ENCODE measurements around the gene ZNF385A.

The ZNF385A gene

GRCh38 chr12:54413284-54414190 is 29.0 kb upstream of the ZNF385A start:
- peaks cover 6% of the 10 kb centered on the region for H3K79me1 ChIP-seq (ENCODE audit: low read length)
- peaks cover 9 to 17% of the 10 kb centered on the region in 2 experiments for H3K4me1 ChIP-seq (ENCODE audit: control insufficient read depth in 1 of 2, insufficient read depth in 2 of 2, low read length in 2 of 2)
- H4K8ac ChIP-seq (ENCODE audit: low read depth, low read length), result no peak overlapping the region
- no peak overlapping the region for H3K14ac ChIP-seq (ENCODE audit: low read length)
- H4K12ac ChIP-seq (ENCODE audit: low read depth, low read length), result no peak overlapping the region
- no peak overlapping the region for H2BK120ac ChIP-seq (ENCODE audit: insufficient read depth, low read length, poor library complexity)
- no peaks in the 10 kb centered on the region for H3K27me3 ChIP-seq (ENCODE audit: insufficient read depth, low read length)
- no peak for DNase-seq
- H2AK5ac ChIP-seq (ENCODE audit: low read length), result no peak overlapping the region
- H2AFZ ChIP-seq (ENCODE audit: insufficient read depth, low read length, poor library complexity), result no peak overlapping the region
- H3K27ac ChIP-seq (ENCODE audit: low read depth, low read length), result no peak overlapping the region
- no peak overlapping the region for H3K4ac ChIP-seq (ENCODE audit: low read depth, low read length)
- H4K91ac ChIP-seq (ENCODE audit: low read depth, low read length), result no peak overlapping the region
- H3K36me3 ChIP-seq (ENCODE audit: control insufficient read depth in 1 of 2, insufficient read depth in 2 of 2, low read length in 2 of 2), result peaks cover 19 to 21% of the 10 kb centered on the region in 2 experiments
- no peak overlapping the region for H3K9ac ChIP-seq (ENCODE audit: low read length)
- peak overlapping the region; percentile 0 for H3K18ac ChIP-seq (ENCODE audit: low read length)
- H3K4me2 ChIP-seq (ENCODE audit: low read length), result no peak overlapping the region
- H3K79me2 ChIP-seq (ENCODE audit: control insufficient read depth, insufficient read depth, low read length, poor library complexity), result peaks cover 6% of the 10 kb centered on the region
- no peak overlapping the region for H2BK12ac ChIP-seq (ENCODE audit: low read length)
- H3K4me3 ChIP-seq (ENCODE audit: low read depth, low read length), result no peak overlapping the region
- H3K9me3 ChIP-seq (ENCODE audit: insufficient read depth, low read depth, low read length), result peaks cover 2% of the 10 kb centered on the region
- H3K23ac ChIP-seq (ENCODE audit: low read length), result no peak overlapping the region
- H2BK5ac ChIP-seq (ENCODE audit: low read depth, low read length, poor library complexity), result no peak overlapping the region
- no CpG with 5 or more reads among the region's 9 CpGs for WGBS (ENCODE audit: extremely low coverage, insufficient coverage, insufficient read length)

- Histone ChIP-seq H3K4me3 (ENCODE audit: low read depth, low read length) (peak overlapping the region; percentile 20), H4K12ac (ENCODE audit: low read depth, low read length) (no peak overlapping the region), H3K4me1 (ENCODE audit: control insufficient read depth in 1 of 2, insufficient read depth in 2 of 2, low read length in 2 of 2) (peaks cover 8 to 17% of the 10 kb centered on the region in 2 experiments), H3K4me2 (ENCODE audit: low read length) (no peak overlapping the region), H3K27ac (ENCODE audit: low read depth, low read length) (no peak overlapping the region), H3K9ac (ENCODE audit: low read length) (no peak overlapping the region), H2AFZ (ENCODE audit: insufficient read depth, low read length, poor library complexity) (no peak overlapping the region), H3K4ac (ENCODE audit: low read depth, low read length) (no peak overlapping the region), H3K79me1 (ENCODE audit: low read length) (no peaks in the 10 kb centered on the region), H2BK5ac (ENCODE audit: low read depth, low read length, poor library complexity) (no peak overlapping the region), H2AK5ac (ENCODE audit: low read length) (no peak overlapping the region), H3K36me3 (ENCODE audit: control insufficient read depth in 1 of 2, insufficient read depth in 2 of 2, low read length in 2 of 2) (peaks cover 24 to 26% of the 10 kb centered on the region in 2 experiments), H2BK12ac (ENCODE audit: low read length) (no peak overlapping the region), H4K8ac (ENCODE audit: low read depth, low read length) (no peak overlapping the region), H3K18ac (ENCODE audit: low read length) (no peak overlapping the region), H3K27me3 (ENCODE audit: insufficient read depth, low read length) (no peaks in the 10 kb centered on the region), H2BK120ac (ENCODE audit: insufficient read depth, low read length, poor library complexity) (no peak overlapping the region), H3K23ac (ENCODE audit: low read length) (no peak overlapping the region), H4K91ac (ENCODE audit: low read depth, low read length) (no peak overlapping the region), H3K79me2 (ENCODE audit: control insufficient read depth, insufficient read depth, low read length, poor library complexity) (peaks cover 2% of the 10 kb centered on the region), H3K9me3 (ENCODE audit: insufficient read depth, low read depth, low read length) (peaks cover 4% of the 10 kb centered on the region), H3K14ac (ENCODE audit: low read length) (no peak overlapping the region)
- DNase-seq, result no peak
- WGBS (ENCODE audit: extremely low coverage, insufficient coverage, insufficient read length), result no CpG with 5 or more reads among the region's 3 CpGs
These were observed 28.3 kb upstream of the ZNF385A start for GRCh38 chr12:54412786-54413185.

GRCh38 chr12:54412348-54412747 is 27.8 kb upstream of the ZNF385A start:
- DNase-seq, result no peak
- H3K18ac ChIP-seq (ENCODE audit: low read length), result no peak overlapping the region
- H3K27ac ChIP-seq (ENCODE audit: low read depth, low read length), result no peak overlapping the region
- no peak overlapping the region for H2AFZ ChIP-seq (ENCODE audit: insufficient read depth, low read length, poor library complexity)
- no peak overlapping the region for H2BK5ac ChIP-seq (ENCODE audit: low read depth, low read length, poor library complexity)
- no peak overlapping the region for H3K9ac ChIP-seq (ENCODE audit: low read length)
- no CpG with 5 or more reads among the region's 4 CpGs for WGBS (ENCODE audit: extremely low coverage, insufficient coverage, insufficient read length)
- no peak overlapping the region for H2AK5ac ChIP-seq (ENCODE audit: low read length)
- no peak overlapping the region for H2BK120ac ChIP-seq (ENCODE audit: insufficient read depth, low read length, poor library complexity)
- no peak overlapping the region for H2BK12ac ChIP-seq (ENCODE audit: low read length)
- no peak overlapping the region for H3K23ac ChIP-seq (ENCODE audit: low read length)
- H3K4me2 ChIP-seq (ENCODE audit: low read length), result no peak overlapping the region
- H3K4me1 ChIP-seq (ENCODE audit: control insufficient read depth in 1 of 2, insufficient read depth in 2 of 2, low read length in 2 of 2), result peaks cover 5 to 14% of the 10 kb centered on the region in 2 experiments
- H4K8ac ChIP-seq (ENCODE audit: low read depth, low read length), result no peak overlapping the region
- no peak overlapping the region for H3K14ac ChIP-seq (ENCODE audit: low read length)
- H3K79me1 ChIP-seq (ENCODE audit: low read length), result no peaks in the 10 kb centered on the region
- peaks cover 4% of the 10 kb centered on the region for H3K9me3 ChIP-seq (ENCODE audit: insufficient read depth, low read depth, low read length)
- no peak overlapping the region for H3K4ac ChIP-seq (ENCODE audit: low read depth, low read length)
- H3K4me3 ChIP-seq (ENCODE audit: low read depth, low read length), result no peak overlapping the region
- H4K91ac ChIP-seq (ENCODE audit: low read depth, low read length), result no peak overlapping the region
- H3K27me3 ChIP-seq (ENCODE audit: insufficient read depth, low read length), result no peaks in the 10 kb centered on the region
- peaks cover 29 to 31% of the 10 kb centered on the region in 2 experiments for H3K36me3 ChIP-seq (ENCODE audit: control insufficient read depth in 1 of 2, insufficient read depth in 2 of 2, low read length in 2 of 2)
- H4K12ac ChIP-seq (ENCODE audit: low read depth, low read length), result no peak overlapping the region
- H3K79me2 ChIP-seq (ENCODE audit: control insufficient read depth, insufficient read depth, low read length, poor library complexity), result no peaks in the 10 kb centered on the region

- no peak overlapping the region for H3K14ac ChIP-seq (ENCODE audit: low read length)
- H2AFZ ChIP-seq (ENCODE audit: insufficient read depth, low read length, poor library complexity), result no peak overlapping the region
- H2BK120ac ChIP-seq (ENCODE audit: insufficient read depth, low read length, poor library complexity), result no peak overlapping the region
- no peaks in the 10 kb centered on the region for H3K79me1 ChIP-seq (ENCODE audit: low read length)
- no peak overlapping the region for H2BK12ac ChIP-seq (ENCODE audit: low read length)
- H3K27ac ChIP-seq (ENCODE audit: low read depth, low read length), result no peak overlapping the region
- no peak overlapping the region for H2AK5ac ChIP-seq (ENCODE audit: low read length)
- H3K4me2 ChIP-seq (ENCODE audit: low read length), result no peak overlapping the region
- no peak overlapping the region for H3K4ac ChIP-seq (ENCODE audit: low read depth, low read length)
- no peak overlapping the region for H4K12ac ChIP-seq (ENCODE audit: low read depth, low read length)
- H3K4me1 ChIP-seq (ENCODE audit: control insufficient read depth in 1 of 2, insufficient read depth in 2 of 2, low read length in 2 of 2), result peaks cover 0 to 14% of the 10 kb centered on the region in 2 experiments
- H3K4me3 ChIP-seq (ENCODE audit: low read depth, low read length), result no peak overlapping the region
- DNase-seq, result peak; percentile 92 to 95
- H3K27me3 ChIP-seq (ENCODE audit: insufficient read depth, low read length), result no peaks in the 10 kb centered on the region
- no CpG with 5 or more reads among the region's 10 CpGs for WGBS (ENCODE audit: extremely low coverage, insufficient coverage, insufficient read length)
- H3K18ac ChIP-seq (ENCODE audit: low read length), result peak overlapping the region; percentile 33
- H4K8ac ChIP-seq (ENCODE audit: low read depth, low read length), result no peak overlapping the region
- H3K36me3 ChIP-seq (ENCODE audit: control insufficient read depth in 1 of 2, insufficient read depth in 2 of 2, low read length in 2 of 2), result peaks cover 30 to 33% of the 10 kb centered on the region in 2 experiments
- no peaks in the 10 kb centered on the region for H3K79me2 ChIP-seq (ENCODE audit: control insufficient read depth, insufficient read depth, low read length, poor library complexity)
- H3K23ac ChIP-seq (ENCODE audit: low read length), result no peak overlapping the region
- H3K9me3 ChIP-seq (ENCODE audit: insufficient read depth, low read depth, low read length), result peaks cover 4% of the 10 kb centered on the region
- no peak overlapping the region for H3K9ac ChIP-seq (ENCODE audit: low read length)
- no peak overlapping the region for H2BK5ac ChIP-seq (ENCODE audit: low read depth, low read length, poor library complexity)
- no peak overlapping the region for H4K91ac ChIP-seq (ENCODE audit: low read depth, low read length)
These were observed 27.1 kb upstream of the ZNF385A start for GRCh38 chr12:54411391-54412241.
